ENCODE measurements around the gene LLGL1.

The LLGL1 gene

DNA sequence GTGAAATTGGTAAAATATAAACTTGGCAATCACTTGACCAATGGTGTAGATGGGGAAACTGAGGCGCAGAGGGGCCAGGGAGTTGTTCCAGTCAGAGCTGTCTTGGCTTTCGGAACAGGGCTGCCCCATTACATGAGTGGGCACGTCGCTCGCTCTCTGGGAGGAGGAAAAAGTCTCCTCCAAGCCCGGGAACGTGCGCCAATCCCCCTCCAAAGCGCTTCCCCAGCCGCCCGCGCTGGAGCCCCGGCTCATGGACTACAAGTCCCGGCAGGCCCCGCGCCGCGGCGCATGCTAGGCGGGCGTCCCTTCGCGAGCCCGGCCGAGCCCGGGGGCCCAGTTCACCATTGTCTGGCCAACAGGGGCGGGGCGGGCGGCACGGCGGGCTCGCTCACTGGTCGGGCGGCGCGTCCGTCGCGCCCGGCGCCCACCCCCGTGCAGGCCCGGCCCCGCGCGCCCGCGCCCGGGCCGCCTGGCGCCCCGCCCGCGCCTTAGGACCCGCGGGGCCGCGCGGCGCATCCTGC is at the start of gene LLGL1:
LLGL1 (plus strand) TSS at position 515 of the 521 bp plus-strand sequence. CDS start 48 bp downstream, outside the sequence.
- DNase-seq: peak; percentile 89

DNA sequence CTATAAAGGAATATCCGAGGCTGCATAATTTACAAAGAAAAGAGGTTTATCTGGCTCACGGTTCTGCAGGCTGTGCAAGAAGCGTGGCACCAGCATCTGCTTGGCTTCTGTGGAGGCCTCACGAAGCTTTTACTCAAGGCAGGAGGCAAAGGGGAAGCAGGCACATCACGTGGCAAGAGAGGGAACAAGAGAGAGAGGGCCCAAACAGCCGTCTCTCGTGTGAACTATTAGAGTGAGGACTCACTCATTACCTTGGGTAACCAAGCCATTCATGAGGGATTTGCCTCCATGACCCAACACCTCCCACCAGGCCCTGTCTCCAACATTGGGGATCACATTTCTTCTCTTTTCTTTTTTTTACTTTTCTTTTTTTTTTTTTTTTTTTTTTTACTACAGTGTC is 49.3 kb upstream of the LLGL1 start:
- DNase-seq: peak; percentile 19

DNA sequence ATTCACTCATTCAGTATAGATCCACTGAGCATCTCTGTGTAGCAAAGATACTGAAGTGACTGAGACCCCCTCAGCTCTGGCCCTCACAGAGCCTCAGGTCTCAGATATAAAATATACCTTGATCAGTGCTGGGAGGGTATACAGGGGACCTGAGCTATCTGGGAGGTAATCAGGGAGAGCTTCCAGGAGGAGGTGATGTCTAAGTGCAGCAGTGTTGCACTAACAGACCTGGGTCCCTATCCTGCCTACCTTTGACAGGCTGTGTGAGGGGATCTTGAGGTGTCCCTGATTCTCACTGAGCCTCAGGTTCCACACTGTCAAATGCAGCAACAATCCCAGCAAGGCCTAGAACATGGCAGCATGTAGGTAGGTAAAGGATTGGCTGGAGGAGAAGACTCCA is 48.3 kb upstream of the LLGL1 start:
- DNase-seq: no peak

GRCh38 chr17:18177722-18178121 is 47.7 kb upstream of the LLGL1 start:
- DNase-seq: no peak

- DNase-seq: no peak
These were observed 46.2 kb upstream of the LLGL1 start for GRCh38 chr17:18179196-18179595.

DNA sequence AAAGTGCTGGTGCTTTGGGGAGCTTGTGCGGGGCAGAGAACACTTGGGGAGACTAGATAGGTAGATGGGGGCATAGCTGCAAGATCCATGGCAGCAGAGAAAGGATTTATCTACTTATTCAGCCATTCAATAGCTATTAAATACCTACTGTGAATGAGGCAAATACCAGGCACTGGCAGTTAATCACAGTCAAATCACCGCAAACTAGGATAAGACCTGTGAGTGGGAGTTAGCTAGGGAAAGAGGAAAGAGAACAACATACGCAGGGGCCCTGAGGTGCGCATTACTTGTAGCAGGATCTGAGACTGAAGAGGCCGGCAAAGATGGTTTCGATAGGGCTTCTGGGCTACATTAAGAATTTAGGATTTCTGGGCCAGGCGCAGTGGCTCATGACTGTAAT is 45.6 kb upstream of the LLGL1 start:
- DNase-seq: no peak

- no peak for DNase-seq
These were observed 44.1 kb upstream of the LLGL1 start for GRCh38 chr17:18181358-18181757.

DNA sequence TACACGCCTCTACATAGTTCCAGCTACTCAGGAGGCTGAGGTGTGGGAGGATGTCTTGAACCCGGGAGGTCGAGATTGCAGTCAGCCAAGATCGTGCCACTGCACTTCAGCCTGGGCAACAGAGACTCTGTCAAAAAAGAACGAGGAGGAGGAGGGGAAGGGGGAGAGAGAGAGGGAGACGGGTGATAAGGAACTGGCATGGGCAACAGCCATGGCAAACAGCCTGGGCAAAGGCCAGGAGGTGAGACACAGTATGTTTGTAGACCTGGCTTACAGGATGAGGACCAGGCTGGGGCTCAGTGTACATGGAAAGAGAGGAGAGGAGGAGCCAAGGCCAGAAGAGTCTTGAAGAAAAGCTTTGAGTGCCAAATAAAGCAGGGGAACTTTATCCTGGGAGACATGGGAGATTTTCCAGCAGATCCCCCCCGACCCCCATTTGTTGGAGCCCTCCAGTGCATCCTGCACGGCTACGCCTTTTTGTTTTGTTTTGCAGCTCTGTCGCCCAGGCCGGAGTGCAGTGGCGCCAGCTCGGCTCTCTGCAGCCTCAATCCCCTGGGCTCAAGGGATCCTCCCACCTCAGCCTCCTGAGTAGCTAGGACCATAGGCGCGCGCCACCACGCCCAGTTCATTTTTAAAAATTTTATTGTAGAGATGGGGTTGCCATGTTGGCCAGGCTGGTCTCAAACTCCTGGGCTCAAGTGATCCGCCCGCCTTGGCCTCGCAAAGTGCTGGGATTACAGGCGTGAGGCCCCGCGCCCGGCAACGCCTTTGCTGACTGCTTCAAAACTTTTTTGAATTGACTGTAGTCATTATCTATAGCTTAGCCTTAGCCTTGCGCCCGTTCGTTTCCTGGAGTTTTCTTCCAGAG is 43.1 kb upstream of the LLGL1 start:
- peak; percentile 43 for DNase-seq

- peak; percentile 88 for DNase-seq
These were observed 42.5 kb upstream of the LLGL1 start for GRCh38 chr17:18182978-18183333.

DNA sequence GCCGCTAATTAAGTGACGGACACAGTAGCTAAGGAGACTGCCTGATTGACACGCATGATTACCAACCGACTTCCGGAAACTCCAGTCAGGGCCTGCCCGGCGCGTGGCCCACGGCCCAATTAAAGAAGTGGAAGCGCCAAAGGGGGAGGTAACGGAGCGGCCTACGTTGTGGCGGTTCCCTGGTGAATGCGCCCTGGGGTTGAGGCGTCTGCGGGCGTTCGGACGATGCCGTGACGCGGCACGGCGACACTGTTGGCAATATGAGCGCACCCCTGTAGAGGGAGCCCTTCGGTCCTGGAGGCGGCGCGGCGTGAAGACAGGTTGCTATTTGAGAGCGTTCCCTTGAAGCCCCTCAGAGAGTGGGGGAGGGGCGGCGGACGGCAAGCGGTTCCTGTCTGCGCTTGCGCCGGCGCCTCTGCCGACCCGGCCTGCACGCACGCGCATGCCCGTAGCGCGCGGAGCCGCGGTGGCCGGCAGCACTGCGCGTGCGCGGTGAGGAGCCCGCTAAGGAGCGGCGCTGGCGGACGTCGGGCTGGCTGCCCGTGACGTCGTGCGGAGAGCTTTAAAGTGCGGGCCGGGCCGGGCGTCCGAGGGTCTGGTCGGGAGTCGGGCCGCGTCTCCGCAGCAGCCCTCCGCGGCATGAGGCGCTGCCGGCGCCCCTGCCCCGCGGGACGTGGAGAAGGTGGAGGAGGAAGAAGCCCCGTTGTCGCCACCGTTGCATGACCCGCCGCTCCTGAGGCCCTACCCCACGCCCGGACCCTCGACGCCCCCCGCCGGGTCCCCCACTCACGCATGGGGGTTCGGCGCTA is 41.9 kb upstream of the LLGL1 start, which contains the start of gene ALKBH5:
ALKBH5 (plus strand) TSS at position 495 of the 809 bp plus-strand sequence. CDS start 416 bp downstream, outside the sequence.
- DNase-seq: peak; percentile 99

DNA sequence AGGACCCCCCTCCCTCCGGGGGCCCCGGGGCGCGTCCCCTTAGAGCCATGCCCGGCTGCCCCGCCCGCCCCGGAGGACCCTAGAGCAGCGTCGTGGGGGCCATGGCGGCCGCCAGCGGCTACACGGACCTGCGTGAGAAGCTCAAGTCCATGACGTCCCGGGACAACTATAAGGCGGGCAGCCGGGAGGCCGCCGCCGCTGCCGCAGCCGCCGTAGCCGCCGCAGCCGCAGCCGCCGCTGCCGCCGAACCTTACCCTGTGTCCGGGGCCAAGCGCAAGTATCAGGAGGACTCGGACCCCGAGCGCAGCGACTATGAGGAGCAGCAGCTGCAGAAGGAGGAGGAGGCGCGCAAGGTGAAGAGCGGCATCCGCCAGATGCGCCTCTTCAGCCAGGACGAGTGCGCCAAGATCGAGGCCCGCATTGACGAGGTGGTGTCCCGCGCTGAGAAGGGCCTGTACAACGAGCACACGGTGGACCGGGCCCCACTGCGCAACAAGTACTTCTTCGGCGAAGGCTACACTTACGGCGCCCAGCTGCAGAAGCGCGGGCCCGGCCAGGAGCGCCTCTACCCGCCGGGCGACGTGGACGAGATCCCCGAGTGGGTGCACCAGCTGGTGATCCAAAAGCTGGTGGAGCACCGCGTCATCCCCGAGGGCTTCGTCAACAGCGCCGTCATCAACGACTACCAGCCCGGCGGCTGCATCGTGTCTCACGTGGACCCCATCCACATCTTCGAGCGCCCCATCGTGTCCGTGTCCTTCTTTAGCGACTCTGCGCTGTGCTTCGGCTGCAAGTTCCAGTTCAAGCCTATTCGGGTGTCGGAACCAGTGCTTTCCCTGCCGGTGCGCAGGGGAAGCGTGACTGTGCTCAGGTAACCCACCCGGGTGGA is 41.0 kb upstream of the LLGL1 start:
- peak; percentile 52 for DNase-seq

- DNase-seq: peak; percentile 26
These were observed 40.0 kb upstream of the LLGL1 start for GRCh38 chr17:18185391-18185790.

DNA sequence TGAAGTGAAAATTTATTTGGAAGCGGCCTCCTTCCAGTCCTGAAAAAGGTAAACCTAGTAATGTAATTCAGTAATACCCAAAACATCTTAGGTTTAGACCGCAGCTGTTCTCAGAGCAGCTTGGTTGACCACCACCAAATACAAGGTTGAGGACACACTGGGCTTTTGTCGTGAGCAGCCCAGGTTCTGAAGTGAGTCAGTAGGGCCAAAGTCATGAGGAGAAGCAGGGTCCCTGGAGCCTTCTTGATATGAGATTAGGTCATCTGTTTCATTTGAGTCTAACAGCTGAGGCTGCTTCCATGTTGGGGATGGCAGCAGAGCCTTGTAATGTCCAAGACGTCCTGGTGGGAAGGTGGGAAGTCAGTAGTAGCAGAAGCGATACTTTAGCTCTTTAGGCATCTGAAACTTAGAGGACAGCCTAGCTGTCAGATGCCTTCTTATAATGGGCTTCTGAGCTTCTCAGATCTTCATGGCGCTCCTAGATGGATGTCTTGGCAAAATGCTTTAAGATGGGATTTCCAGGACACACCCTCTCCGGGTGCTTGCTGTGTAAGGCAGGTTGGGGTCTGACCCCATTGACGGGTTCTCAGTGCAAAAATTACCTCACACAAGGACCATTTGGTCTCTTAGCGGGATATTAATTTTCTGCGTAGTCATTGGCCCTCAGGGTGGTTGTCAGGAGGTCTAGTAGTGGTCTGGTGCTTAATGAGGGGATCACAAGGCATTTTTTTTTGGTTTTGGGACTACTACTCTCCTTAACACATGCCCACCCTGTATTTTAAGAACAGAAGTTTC is 39.4 kb upstream of the LLGL1 start:
- DNase-seq: peak; percentile 26

- DNase-seq: no peak
These were observed 38.8 kb upstream of the LLGL1 start for GRCh38 chr17:18186627-18186982.

DNA sequence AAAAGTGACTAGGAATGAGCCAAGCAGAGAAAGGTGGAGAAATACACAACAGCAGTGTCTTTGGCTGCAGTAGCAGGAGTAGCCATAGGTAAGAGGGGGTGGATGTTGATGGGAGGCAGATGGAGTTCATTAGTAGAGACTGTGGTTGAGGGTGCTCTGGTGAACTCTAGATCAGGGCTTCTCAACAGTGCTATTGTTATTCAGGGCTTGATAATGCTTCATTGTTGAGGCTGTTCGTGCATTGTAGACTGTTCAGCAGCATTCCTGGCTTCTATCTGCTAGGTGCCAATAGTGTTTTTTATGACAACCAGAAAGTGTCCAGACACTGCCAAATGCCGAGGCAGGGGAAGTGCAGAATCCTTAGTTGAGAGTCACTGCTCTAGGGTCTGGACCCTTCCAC is 38.2 kb upstream of the LLGL1 start:
- DNase-seq: no peak

- no peak for DNase-seq
These were observed 37.3 kb upstream of the LLGL1 start for GRCh38 chr17:18187821-18188761.

GRCh38 chr17:18190628-18191235 is 34.7 kb upstream of the LLGL1 start:
- DNase-seq: no peak

DNA sequence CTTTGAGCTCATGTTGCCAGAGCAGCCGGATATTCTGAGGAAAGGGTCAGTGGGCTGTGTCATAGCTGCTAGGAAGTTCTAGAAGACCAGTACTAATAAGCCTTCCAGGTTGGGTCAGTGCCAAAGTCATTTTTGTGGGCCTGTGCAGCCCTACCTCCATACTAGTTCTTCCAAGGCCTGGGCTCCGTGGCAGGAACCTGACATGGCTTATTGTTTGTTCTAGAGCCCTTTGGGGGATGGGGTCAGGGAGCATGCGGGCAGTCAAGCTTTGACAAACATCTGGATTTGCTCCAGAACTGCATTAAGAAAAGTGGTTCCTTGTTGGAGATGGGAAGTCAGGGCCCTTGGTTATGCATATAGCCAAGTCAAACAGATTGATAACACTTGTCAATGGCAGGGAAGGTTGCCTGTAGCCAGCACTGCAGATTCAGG is 34.2 kb upstream of the LLGL1 start:
- no peak for DNase-seq

DNA sequence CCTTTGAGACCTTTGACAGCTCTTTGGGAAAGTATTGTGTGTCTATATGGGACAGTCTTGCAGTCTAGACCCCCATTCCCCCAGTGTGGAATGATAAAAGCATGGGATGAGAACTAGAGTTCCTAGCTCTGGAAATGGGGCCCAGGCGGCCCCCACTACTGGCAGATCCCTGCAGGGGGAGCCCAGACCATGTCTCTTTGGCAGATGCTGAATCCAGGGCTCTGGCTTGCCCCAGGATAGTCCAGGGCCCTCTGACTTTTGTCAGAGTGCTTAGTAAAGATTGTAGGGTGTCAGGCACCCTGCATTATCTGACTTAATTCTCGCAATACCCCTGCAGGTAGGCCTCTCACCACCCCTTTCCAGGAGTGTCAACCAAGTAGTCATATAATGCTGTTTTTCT is 33.5 kb upstream of the LLGL1 start:
- no peak for DNase-seq

DNA sequence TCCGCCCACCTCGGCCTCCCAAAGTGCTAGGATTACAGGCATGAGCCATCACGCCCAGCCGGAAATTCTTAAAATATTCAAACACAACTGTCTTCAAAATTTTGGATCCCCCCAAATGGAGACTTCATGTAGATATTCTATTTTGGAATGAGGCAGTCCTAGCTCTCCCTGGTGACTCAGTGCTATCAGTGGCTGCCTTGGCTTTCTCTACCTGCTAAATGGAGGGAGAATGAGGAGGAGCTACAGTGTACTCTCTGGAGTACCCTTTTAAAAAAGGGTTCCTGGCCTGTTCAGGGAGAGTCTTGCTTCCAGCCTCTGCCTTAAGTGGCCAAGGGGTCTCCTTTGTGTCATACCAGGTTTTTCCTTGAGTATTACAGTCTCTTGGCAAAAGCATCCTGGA is 31.0 kb upstream of the LLGL1 start:
- no peak for DNase-seq

All from OCI-M1 (cell line).